Suppressor macrophage treated with lipopolysaccharide for 4 hours (primary cell): ENCODE results near the gene CCDC170.
"Not testable (repeated sequence)": the region's sequence is repeated elsewhere in the genome, so short reads cannot be mapped to it uniquely, and the experiment has no call there.

ENCODE experiments used
- DNase-seq: peaks from one replicate; pipeline ENCODE4 v3.0.0-alpha.2; 2020

Gene CCDC170

GRCh38 chr6:151494235-151494935 lies 568 bp downstream of the CCDC170 start:
- DNase-seq = peak; percentile 33

GRCh38 chr6:151494936-151495320 lies 1.1 kb downstream of the CCDC170 start:
- no peak for DNase-seq

- DNase-seq = no peak
These were observed 1.6 kb downstream of the CCDC170 start for GRCh38 chr6:151495380-151495779.

- peak; percentile 33 for DNase-seq
These were observed 4.1 kb downstream of the CCDC170 start for GRCh38 chr6:151497905-151498304.

GRCh38 chr6:151498327-151498726 lies 4.5 kb downstream of the CCDC170 start:
- peak; percentile 86 for DNase-seq

GRCh38 chr6:151499551-151499950 lies 5.7 kb downstream of the CCDC170 start:
- no peak for DNase-seq

GRCh38 chr6:151501511-151502136 lies 7.8 kb downstream of the CCDC170 start:
- no peak for DNase-seq

- DNase-seq = peak; percentile 76
These were observed 8.7 kb downstream of the CCDC170 start for GRCh38 chr6:151502499-151502898.

- peak; percentile 49 for DNase-seq
These were observed 12.9 kb downstream of the CCDC170 start for GRCh38 chr6:151506761-151507160.

GRCh38 chr6:151509048-151509447 lies 15.2 kb downstream of the CCDC170 start:
- no peak for DNase-seq

GRCh38 chr6:151512481-151512880 lies 18.7 kb downstream of the CCDC170 start:
- DNase-seq = peak; percentile 60

- DNase-seq = peak; percentile 40
These were observed 20.3 kb downstream of the CCDC170 start for GRCh38 chr6:151514000-151514730.

GRCh38 chr6:151518992-151519391 lies 25.2 kb downstream of the CCDC170 start:
- DNase-seq = not testable (repeated sequence)

GRCh38 chr6:151523034-151523433 lies 29.2 kb downstream of the CCDC170 start:
- DNase-seq = no peak

- no peak for DNase-seq
These were observed 30.2 kb downstream of the CCDC170 start for GRCh38 chr6:151524059-151524458.

- no peak for DNase-seq
These were observed 40.8 kb downstream of the CCDC170 start for GRCh38 chr6:151534576-151534975.

GRCh38 chr6:151535476-151536187 lies 41.8 kb downstream of the CCDC170 start:
- no peak for DNase-seq

GRCh38 chr6:151536188-151536479 lies 42.3 kb downstream of the CCDC170 start:
- no peak for DNase-seq

- peak; percentile 12 for DNase-seq
These were observed 43.7 kb downstream of the CCDC170 start for GRCh38 chr6:151537556-151537955.

GRCh38 chr6:151539506-151540268 lies 45.9 kb downstream of the CCDC170 start:
- no peak for DNase-seq

GRCh38 chr6:151544453-151544852 lies 50.6 kb downstream of the CCDC170 start:
- DNase-seq = no peak

- DNase-seq = not testable (repeated sequence)
These were observed 51.1 kb downstream of the CCDC170 start for GRCh38 chr6:151544884-151545283.
